ENCODE data around the gene SYT12.

SYT12 gene

DNA sequence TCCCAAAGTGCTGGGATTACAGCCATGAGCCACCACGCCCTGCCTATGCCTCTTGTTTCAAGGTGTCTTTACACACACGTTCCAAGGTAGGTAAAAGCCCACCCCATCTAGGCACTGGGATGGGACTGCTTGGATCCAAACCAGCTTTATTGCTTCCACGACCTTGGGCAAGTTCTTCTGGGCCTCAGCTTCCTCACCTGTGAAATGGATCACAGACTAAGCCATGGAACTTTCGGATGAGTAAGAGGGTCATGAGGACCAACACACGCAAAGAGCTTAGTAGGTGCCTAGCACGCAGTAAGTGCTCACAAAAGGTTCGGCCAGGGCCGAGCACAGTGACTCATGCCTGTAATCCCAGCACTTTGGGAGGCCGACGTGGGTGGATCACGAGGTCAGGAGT is 49.4 kb downstream of the SYT12 start:
- H3K4me3 Mint-ChIP-seq, result no peak overlapping the region
- H3K9me3 Mint-ChIP-seq, result no peaks in the 10 kb centered on the region
- no peak overlapping the region for H3K27ac Mint-ChIP-seq
- H3K36me3 Mint-ChIP-seq (ENCODE audit: low read depth), result no peaks in the 10 kb centered on the region
- H3K4me1 Mint-ChIP-seq (ENCODE audit: low read depth), result peaks cover 3% of the 10 kb centered on the region
- DNase-seq, result no peak
- peaks cover 9% of the 10 kb centered on the region for H3K27me3 Mint-ChIP-seq

GRCh38 chr11:67073908-67074307 is 51.0 kb downstream of the SYT12 start:
- Mint-ChIP-seq H3K9me3 (no peaks in the 10 kb centered on the region), H3K4me3 (no peak overlapping the region), H3K4me1 (ENCODE audit: low read depth) (peaks cover 9% of the 10 kb centered on the region), H3K27ac (no peak overlapping the region), H3K36me3 (ENCODE audit: low read depth) (no peaks in the 10 kb centered on the region), H3K27me3 (peaks cover 9% of the 10 kb centered on the region)
- DNase-seq, result no peak

DNA sequence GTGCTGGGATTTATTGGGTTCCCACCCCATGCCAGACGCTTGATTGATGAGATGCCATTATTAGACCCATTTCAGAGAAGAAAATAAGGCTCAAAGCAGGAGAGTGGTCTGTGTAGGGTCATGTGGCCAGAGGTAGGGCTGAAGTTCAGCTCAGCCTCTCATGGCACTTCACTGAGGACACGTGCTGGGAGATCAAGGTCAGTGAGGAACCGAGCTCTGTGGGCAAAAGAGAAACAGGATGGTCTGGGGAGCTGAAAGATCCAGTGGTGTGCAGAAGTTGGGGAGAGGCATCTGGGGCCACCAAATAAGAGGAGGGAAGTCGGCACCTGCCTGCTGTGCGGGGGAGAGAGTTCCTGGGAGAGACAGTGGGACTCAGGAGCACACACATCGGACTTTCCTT is 53.3 kb downstream of the SYT12 start:
- Mint-ChIP-seq H3K4me3 (no peak overlapping the region), H3K27ac (no peak overlapping the region), H3K9me3 (no peaks in the 10 kb centered on the region), H3K4me1 (ENCODE audit: low read depth) (peaks cover 15% of the 10 kb centered on the region), H3K27me3 (peaks cover 4% of the 10 kb centered on the region), H3K36me3 (ENCODE audit: low read depth) (no peaks in the 10 kb centered on the region)
- no peak for DNase-seq

DNA sequence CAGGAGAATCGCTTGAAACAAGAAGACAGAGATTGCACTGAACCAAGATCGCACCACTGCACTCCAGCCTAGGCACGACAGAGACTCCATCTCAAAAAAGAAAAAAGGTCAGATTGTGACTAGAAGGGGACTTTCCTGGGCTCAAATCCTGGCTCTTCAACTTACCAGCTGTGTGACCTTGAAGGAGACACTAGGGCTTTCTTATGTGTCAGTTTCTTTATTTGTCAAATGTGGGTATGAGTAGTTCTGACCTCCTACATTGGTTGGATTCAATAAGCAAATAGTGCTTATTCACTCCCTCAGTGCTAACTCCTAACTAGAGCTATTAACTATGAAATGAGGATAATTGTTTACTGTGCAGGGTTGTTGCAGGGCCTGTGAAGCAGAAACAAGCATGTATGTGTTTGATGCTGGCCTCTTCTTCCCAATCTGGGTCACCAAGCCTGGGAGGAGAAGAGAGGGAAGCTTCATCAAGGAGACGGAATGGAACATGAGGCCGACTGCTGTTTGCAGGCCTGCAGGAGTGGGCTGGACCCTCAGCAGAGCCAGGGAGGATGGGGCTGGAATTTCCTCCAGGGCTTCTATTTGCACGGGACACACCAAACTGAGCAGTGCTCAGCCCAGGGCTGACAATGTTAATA is 56.3 kb downstream of the SYT12 start:
- H3K4me3 Mint-ChIP-seq, result no peak overlapping the region
- no peaks in the 10 kb centered on the region for H3K36me3 Mint-ChIP-seq (ENCODE audit: low read depth)
- peak overlapping the region; percentile 72 for H3K27ac Mint-ChIP-seq
- H3K4me1 Mint-ChIP-seq (ENCODE audit: low read depth), result peaks cover 25% of the 10 kb centered on the region
- H3K27me3 Mint-ChIP-seq, result peaks cover 18% of the 10 kb centered on the region
- no peaks in the 10 kb centered on the region for H3K9me3 Mint-ChIP-seq
- no peak for DNase-seq

DNA sequence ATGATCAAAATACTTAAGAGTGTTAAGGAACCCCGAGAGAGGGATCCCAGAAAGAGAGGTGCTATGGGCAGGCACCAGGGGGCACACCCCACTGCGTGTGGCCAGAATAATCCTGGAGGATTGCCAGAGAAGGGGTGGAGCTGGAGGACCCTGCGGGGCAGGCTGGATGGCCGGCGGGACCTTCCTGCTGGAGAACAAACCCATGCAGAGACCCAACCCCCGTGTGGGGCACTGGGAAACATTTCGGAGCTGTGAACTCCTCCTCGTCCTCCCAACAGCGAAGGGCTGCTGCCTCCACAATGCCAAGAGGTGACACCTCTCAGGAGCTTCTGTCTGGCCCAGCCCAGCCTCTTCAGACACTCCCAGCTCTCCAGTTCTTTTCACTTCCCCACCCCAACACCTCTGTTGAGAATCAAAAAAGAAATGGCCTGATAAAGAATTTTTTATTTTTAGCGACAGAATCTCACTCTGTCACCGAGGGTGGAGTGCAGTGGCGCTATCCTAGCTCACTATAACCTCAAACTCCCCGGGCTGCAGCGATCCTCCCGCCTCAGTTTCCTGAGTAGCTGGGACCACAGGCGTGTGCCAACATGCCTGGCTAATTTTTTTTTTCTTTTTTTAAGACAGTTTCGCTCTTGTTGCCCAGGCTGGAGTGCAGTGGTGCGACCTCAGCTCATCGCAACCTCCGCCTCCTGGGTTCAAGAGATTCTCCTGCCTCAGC is 59.3 kb downstream of the SYT12 start:
- peaks cover 25% of the 10 kb centered on the region for H3K4me1 Mint-ChIP-seq (ENCODE audit: low read depth)
- no peak for DNase-seq
- H3K36me3 Mint-ChIP-seq (ENCODE audit: low read depth), result no peaks in the 10 kb centered on the region
- peak overlapping the region; percentile 41 for H3K27ac Mint-ChIP-seq
- H3K9me3 Mint-ChIP-seq, result no peaks in the 10 kb centered on the region
- H3K4me3 Mint-ChIP-seq, result no peak overlapping the region
- H3K27me3 Mint-ChIP-seq, result peaks cover 14% of the 10 kb centered on the region

- H3K9me3 Mint-ChIP-seq, result no peaks in the 10 kb centered on the region
- H3K4me3 Mint-ChIP-seq, result no peak overlapping the region
- H3K4me1 Mint-ChIP-seq (ENCODE audit: low read depth), result peaks cover 19% of the 10 kb centered on the region
- peaks cover 14% of the 10 kb centered on the region for H3K27me3 Mint-ChIP-seq
- H3K36me3 Mint-ChIP-seq (ENCODE audit: low read depth), result no peaks in the 10 kb centered on the region
- no peak overlapping the region for H3K27ac Mint-ChIP-seq
- DNase-seq, result no peak
Observed at GRCh38 chr11:67083786-67084366, 60.9 kb downstream of the SYT12 start.

DNA sequence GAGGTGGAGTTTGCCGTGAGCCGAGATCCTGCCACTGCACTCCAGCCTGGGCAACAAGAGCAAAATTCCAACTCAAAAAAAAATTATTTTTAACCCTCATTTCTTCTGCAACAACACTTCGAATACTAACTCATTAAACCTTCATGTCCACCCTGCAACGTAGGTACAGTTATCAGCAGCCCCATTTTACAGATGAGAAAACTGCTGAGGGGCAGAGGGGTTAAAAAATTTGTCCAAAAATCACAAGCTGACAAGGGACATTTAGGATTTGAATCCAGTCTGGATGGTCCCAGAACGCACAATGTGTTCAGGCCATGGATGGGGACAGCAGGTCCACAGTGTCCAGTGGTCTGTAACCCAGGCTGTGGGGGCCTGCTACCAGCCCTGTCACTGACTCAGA is 62.7 kb downstream of the SYT12 start:
- Mint-ChIP-seq H3K27ac (no peak overlapping the region), H3K4me3 (no peak overlapping the region), H3K36me3 (ENCODE audit: low read depth) (no peaks in the 10 kb centered on the region), H3K4me1 (ENCODE audit: low read depth) (peaks cover 13% of the 10 kb centered on the region), H3K9me3 (no peaks in the 10 kb centered on the region), H3K27me3 (peaks cover 14% of the 10 kb centered on the region)
- DNase-seq, result no peak

- Mint-ChIP-seq H3K9me3 (no peaks in the 10 kb centered on the region), H3K27ac (no peak overlapping the region), H3K36me3 (ENCODE audit: low read depth) (no peaks in the 10 kb centered on the region), H3K27me3 (no peaks in the 10 kb centered on the region), H3K4me3 (no peak overlapping the region), H3K4me1 (ENCODE audit: low read depth) (no peaks in the 10 kb centered on the region)
- no peak for DNase-seq
Observed at GRCh38 chr11:67090717-67091116, 67.8 kb downstream of the SYT12 start.

DNA sequence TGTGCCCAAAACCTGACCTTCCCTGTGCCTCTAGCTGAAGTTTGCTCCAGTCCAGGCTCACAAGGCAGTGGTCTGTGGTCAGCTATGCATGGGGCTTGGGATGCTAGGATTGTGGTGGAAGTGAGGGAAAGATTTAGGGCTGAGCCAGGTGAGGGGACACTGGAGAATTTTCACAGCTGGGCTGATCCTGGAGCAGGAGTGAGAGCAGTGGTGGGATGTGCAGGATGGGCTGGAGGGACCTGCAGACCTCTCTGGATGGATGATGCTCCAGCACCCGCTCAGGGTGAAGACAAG is 72.2 kb downstream of the SYT12 start:
- no peak for DNase-seq
- no peak overlapping the region for H3K27ac Mint-ChIP-seq
- no peak overlapping the region for H3K4me3 Mint-ChIP-seq
- H3K36me3 Mint-ChIP-seq (ENCODE audit: low read depth), result no peaks in the 10 kb centered on the region
- peaks cover 5% of the 10 kb centered on the region for H3K4me1 Mint-ChIP-seq (ENCODE audit: low read depth)
- no peaks in the 10 kb centered on the region for H3K9me3 Mint-ChIP-seq
- H3K27me3 Mint-ChIP-seq, result no peaks in the 10 kb centered on the region

DNA sequence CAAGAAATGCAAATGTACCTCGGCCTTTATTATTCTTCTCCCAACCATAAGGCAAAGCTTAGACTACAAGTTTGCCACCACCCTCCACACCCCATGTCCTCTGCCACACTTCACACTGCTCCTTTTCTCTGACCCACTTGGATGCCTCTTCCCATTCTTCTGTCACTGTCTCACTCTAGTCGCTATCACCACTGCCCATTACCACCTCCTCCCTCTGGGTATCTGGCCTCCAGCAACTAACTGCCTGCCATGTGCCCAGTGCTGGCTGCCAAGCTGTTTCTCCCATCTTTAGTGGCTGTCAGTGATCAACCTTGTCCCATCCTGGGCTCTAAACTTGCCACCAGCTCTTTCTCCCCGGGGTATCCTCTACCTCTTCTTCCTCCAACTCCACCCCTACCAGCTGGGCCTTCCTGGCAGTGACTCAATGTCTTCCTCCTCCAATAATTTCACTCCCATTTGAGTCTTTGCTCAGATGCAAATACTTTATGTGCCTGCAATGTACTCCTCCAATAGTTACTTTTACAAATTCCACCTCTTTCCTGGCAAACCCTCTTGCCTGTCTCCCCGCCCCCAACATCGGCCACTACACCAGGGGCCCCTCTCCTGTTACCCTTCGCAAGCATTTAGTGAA is 76.0 kb downstream of the SYT12 start:
- Mint-ChIP-seq H3K4me3 (no peak overlapping the region), H3K27me3 (no peaks in the 10 kb centered on the region), H3K27ac (no peak overlapping the region), H3K36me3 (ENCODE audit: low read depth) (no peaks in the 10 kb centered on the region), H3K9me3 (no peaks in the 10 kb centered on the region), H3K4me1 (ENCODE audit: low read depth) (peaks cover 19% of the 10 kb centered on the region)
- no peak for DNase-seq

DNA sequence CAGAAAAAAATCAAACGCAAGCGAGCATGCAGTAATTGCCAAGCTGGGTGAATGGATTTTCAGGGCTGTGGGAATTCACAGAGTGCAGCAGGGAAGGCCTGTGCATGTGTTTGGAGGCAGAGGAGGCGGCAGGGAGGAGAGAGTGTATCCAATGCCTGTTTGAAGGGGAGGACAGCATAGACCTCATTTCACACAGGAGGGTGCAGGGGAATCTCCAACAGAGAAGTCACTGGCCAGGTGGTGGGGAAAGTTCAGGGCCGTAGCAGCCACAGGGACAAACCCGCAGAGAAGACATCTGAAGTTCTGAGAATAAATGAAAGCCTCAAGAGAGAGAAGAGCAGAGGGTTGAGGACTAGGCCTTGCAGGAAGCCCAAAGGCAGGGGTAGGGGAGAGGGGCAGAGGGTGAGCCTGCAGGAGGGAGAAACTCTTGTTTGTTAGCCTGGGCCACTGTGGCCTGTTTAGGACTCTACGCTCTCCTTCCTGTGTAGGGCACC is 76.9 kb downstream of the SYT12 start:
- H3K27ac Mint-ChIP-seq, result peak overlapping the region; percentile 84
- no peaks in the 10 kb centered on the region for H3K9me3 Mint-ChIP-seq
- H3K36me3 Mint-ChIP-seq (ENCODE audit: low read depth), result no peaks in the 10 kb centered on the region
- H3K27me3 Mint-ChIP-seq, result no peaks in the 10 kb centered on the region
- peaks cover 26% of the 10 kb centered on the region for H3K4me1 Mint-ChIP-seq (ENCODE audit: low read depth)
- no peak for DNase-seq
- H3K4me3 Mint-ChIP-seq, result no peak overlapping the region
